Calu3 (cell line): ENCODE results near the gene DCTN5. TPM values are rescaled to one million over a fixed set of nuclear protein-coding genes. Genes with fewer than 3 reads are reported as not detected.

Experiments used
- BruUV-seq: library from RNA; stranded (reverse); fragments of 400-500 nt; replicated peaks from 2 replicates; lab custom pipeline; 2021; lab: Mats Ljungman, UMichigan
- CTCF ChIA-PET: fragments of 300-600 bp; sonication (Branson Sonifier 250); formaldehyde crosslinking; loops from one replicate; lab custom pipeline; 2022; ENCODE audit warnings: antibody characterized with exemption; lab: Charles Lee
- DNase-seq: peaks from one replicate; pipeline ENCODE4 v3.0.0; 2022
- H3K27ac Mint-ChIP-seq: one replicate; pipeline ENCODE4 v1.8.0; 2022; ENCODE audit warnings: mixed read lengths; ENCODE audit not compliant: unreplicated experiment
- H3K27me3 Mint-ChIP-seq: one replicate; pipeline ENCODE4 v1.8.0; 2022; ENCODE audit warnings: mixed read lengths; ENCODE audit not compliant: unreplicated experiment
- H3K36me3 Mint-ChIP-seq: one replicate; pipeline ENCODE4 v1.8.0; 2022; ENCODE audit warnings: mild to moderate bottlenecking, moderate library complexity, mixed read lengths; ENCODE audit not compliant: insufficient read depth, unreplicated experiment
- H3K4me1 Mint-ChIP-seq: one replicate; pipeline ENCODE4 v1.8.0; 2022; ENCODE audit warnings: mild to moderate bottlenecking, low read depth, mixed read lengths; ENCODE audit not compliant: unreplicated experiment
- H3K4me3 Mint-ChIP-seq: one replicate; pipeline ENCODE4 v1.8.0; 2022; ENCODE audit warnings: mild to moderate bottlenecking, low read depth, moderate library complexity, mixed read lengths; ENCODE audit not compliant: unreplicated experiment
- H3K9me3 Mint-ChIP-seq: one replicate; pipeline ENCODE4 v1.8.0; 2022; ENCODE audit warnings: low read depth, mixed read lengths; ENCODE audit not compliant: unreplicated experiment
- intact Hi-C: fragments of 100-400 bp; cut with micrococcal nuclease; formaldehyde crosslinking; loops from one replicate; pipeline ENCODE4 v1.10.0; 2022; ENCODE audit not compliant: unreplicated experiment
- total RNA-seq: library from RNA; stranded (reverse); gene quantifications from 2 replicates; pipeline ENCODE4 v1.2.3, GENCODE V29; 2022
- TF ChIP-seq, protein P1 (sequence below): fragments of 200-600 bp; IDR thresholded peaks from one replicate; pipeline ENCODE4 v1.8.0; 2022; ENCODE audit warnings: antibody characterized with exemption; ENCODE audit not compliant: unreplicated experiment

The DCTN5 gene
- total RNA-seq, 1 experiment from 2014 or later, result 155 TPM

DNA sequence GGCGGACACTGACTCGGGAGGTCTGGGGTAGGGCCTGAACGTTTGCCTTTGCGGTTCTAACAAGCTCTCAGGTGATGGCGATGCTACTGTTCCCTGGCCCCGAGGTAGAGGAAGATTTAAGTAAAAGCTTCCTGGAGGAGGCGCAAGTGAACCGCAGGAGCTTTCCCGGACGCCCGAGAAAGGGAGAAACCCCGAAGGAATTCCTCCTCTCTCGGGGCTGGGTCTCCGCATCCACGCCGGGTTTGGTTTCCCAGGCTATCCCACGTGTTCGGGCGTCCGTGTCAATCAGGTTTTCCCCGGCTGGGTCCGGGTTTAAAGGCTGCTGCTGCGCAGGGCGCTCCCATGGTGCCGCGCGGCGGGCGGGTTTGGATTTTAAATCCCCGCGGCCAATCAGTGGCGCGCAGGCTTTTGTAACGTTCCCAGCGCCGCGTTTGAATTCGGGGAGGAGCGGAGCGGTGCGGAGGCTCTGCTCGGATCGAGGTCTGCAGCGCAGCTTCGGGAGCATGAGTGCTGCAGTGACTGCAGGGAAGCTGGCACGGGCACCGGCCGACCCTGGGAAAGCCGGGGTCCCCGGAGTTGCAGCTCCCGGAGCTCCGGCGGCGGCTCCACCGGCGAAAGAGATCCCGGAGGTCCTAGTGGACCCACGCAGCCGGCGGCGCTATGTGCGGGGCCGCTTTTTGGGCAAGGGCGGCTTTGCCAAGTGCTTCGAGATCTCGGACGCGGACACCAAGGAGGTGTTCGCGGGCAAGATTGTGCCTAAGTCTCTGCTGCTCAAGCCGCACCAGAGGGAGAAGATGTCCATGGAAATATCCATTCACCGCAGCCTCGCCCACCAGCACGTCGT is 37.4 kb downstream of the DCTN5 start, which contains the start of gene PLK1:
TSS of gene PLK1 (plus strand) at position 460 of the 844 bp plus-strand sequence. CDS start at position 504, 44 bp downstream.
- Mint-ChIP-seq H3K9me3 (no peaks in the 10 kb centered on the region), H3K27ac (peak within 1 kb of the TSS; percentile 97), H3K27me3 (no peaks in the 10 kb centered on the region), H3K4me3 (peak within 1 kb of the TSS; percentile 100), H3K4me1 (peaks cover 34% of the 10 kb centered on the region), H3K36me3 (peaks cover 64% of the 10 kb centered on the region)
- peak; percentile 92 for DNase-seq
- intact Hi-C loops, result loop anchor here (1.0 to 10.0 kb wide), 2 partner anchors 50 to 126 kb away; no protein-coding TSS in a partner anchor
- CTCF ChIA-PET, result interaction anchor here (0.5 to 3.9 kb wide), 14 partner anchors 9 to 807 kb away, joined by 3 to 19 read pairs (median 4); partner anchors contain the start of genes DCTN5 and PALB2
- TF ChIP-seq, protein P1, sequence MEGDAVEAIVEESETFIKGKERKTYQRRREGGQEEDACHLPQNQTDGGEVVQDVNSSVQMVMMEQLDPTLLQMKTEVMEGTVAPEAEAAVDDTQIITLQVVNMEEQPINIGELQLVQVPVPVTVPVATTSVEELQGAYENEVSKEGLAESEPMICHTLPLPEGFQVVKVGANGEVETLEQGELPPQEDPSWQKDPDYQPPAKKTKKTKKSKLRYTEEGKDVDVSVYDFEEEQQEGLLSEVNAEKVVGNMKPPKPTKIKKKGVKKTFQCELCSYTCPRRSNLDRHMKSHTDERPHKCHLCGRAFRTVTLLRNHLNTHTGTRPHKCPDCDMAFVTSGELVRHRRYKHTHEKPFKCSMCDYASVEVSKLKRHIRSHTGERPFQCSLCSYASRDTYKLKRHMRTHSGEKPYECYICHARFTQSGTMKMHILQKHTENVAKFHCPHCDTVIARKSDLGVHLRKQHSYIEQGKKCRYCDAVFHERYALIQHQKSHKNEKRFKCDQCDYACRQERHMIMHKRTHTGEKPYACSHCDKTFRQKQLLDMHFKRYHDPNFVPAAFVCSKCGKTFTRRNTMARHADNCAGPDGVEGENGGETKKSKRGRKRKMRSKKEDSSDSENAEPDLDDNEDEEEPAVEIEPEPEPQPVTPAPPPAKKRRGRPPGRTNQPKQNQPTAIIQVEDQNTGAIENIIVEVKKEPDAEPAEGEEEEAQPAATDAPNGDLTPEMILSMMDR, result peak; percentile 34
- BruUV-seq, result TSS peak; percentile 87

DNA sequence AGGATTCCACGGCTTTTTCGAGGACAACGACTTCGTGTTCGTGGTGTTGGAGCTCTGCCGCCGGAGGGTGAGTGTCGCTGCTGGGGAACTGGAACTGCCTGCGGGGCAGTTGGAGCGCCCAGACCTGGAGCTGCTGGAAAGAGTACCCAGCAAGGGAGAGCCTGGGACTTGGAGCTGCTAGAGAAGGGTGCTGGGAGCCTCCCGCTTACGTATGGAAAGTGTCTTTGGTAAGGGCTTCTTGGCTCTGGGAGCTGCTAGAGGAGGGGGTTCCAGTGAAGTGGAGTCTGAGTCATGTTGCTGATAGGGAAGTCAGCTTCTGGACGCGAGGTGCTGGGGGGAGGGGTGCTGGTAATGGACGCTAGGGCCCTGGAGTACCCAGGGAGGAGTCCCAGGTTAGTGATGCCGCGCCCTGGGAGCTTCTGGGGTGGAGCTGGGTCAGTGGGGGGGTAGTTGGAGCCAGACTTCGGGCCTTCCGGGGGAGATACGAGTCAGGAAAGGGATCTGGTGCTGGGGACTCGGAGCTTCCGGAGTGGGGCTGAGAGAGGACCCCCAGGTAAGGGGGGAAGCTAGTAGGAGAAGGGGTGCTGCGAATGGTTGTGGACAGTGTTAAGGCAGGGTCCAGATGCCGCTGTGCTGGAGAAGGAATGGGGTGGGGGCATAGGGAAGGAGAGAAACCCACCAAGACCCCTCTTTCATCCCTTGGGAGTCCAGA is 38.2 kb downstream of the DCTN5 start:
- peaks cover 72% of the 10 kb centered on the region for H3K36me3 Mint-ChIP-seq
- intact Hi-C loops, result loop anchor here (10.0 kb wide), 1 partner anchor 125 kb away; no protein-coding TSS in a partner anchor
- DNase-seq, result peak; percentile 75
- TF ChIP-seq, protein P1, result no peak
- H3K27ac Mint-ChIP-seq, result peak overlapping the region; percentile 97
- H3K4me3 Mint-ChIP-seq, result peak overlapping the region; percentile 100
- H3K27me3 Mint-ChIP-seq, result no peaks in the 10 kb centered on the region
- no peaks in the 10 kb centered on the region for H3K9me3 Mint-ChIP-seq
- peaks cover 34% of the 10 kb centered on the region for H3K4me1 Mint-ChIP-seq
- CTCF ChIA-PET, result interaction anchor here (0.6 to 3.9 kb wide), 7 partner anchors 9 to 331 kb away, joined by 3 to 19 read pairs (median 6); no protein-coding TSS in a partner anchor
- no TSS peak for BruUV-seq

DNA sequence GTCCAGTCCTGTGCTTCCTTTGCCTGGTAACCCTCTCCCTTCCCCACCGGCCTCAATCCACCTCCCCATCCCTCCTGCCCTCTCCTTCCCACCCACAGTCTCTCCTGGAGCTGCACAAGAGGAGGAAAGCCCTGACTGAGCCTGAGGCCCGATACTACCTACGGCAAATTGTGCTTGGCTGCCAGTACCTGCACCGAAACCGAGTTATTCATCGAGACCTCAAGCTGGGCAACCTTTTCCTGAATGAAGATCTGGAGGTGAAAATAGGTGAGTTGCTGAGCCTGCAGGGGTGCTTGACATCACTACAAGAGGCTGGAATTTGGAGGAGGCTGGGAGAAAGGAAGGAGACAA is 38.7 kb downstream of the DCTN5 start:
- no peaks in the 10 kb centered on the region for H3K9me3 Mint-ChIP-seq
- H3K27me3 Mint-ChIP-seq, result no peaks in the 10 kb centered on the region
- DNase-seq, result no peak
- H3K4me1 Mint-ChIP-seq, result peaks cover 34% of the 10 kb centered on the region
- TF ChIP-seq, protein P1, result no peak
- no TSS peak for BruUV-seq
- intact Hi-C loops, result loop anchor here (10.0 kb wide), 1 partner anchor 125 kb away; no protein-coding TSS in a partner anchor
- peaks cover 77% of the 10 kb centered on the region for H3K36me3 Mint-ChIP-seq
- CTCF ChIA-PET, result interaction anchor here (1.0 to 3.9 kb wide), 3 partner anchors 32 to 330 kb away, joined by 3 to 19 read pairs (median 6); no protein-coding TSS in a partner anchor
- peak overlapping the region; percentile 97 for H3K27ac Mint-ChIP-seq
- peak overlapping the region; percentile 100 for H3K4me3 Mint-ChIP-seq

DNA sequence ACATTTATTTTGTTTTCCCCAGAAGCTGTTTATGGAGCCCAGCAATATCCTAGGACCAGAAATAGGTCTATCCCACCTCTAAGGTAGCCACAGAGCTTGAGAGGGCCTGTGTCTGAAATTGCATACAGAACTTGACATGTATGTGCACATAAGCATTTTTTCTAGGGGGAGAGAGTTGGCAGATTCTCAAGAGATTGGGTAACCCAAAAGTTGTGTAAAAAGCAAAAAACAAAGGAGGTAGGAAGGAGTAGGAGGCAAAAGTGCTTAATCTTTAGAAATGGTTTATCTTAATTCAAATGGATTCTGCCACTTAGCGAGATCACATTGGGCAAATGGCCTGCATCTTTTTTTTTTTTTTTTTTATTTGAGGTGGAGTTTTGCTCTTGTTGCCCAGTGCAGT is 40.9 kb downstream of the DCTN5 start:
- H3K9me3 Mint-ChIP-seq, result no peaks in the 10 kb centered on the region
- TF ChIP-seq, protein P1, result no peak
- no peak overlapping the region for H3K27ac Mint-ChIP-seq
- CTCF ChIA-PET, result no interaction called here
- peaks cover 93% of the 10 kb centered on the region for H3K36me3 Mint-ChIP-seq
- H3K4me3 Mint-ChIP-seq, result no peak overlapping the region
- no peak for DNase-seq
- H3K27me3 Mint-ChIP-seq, result no peaks in the 10 kb centered on the region
- peaks cover 34% of the 10 kb centered on the region for H3K4me1 Mint-ChIP-seq
- intact Hi-C loops, result no loop called here
- BruUV-seq, result no TSS peak
